HCT116 (cell line): ENCODE measurements around the gene CHST3.

Experiments
- EGR1 ChIP-seq: IDR thresholded peaks from 2 replicates; pipeline ENCODE4 v1.6.1; 2012; ENCODE audit warnings: low read depth
- EZH2 ChIP-seq: fragments of 200-600 bp; sonication (generic); IDR thresholded peaks from 2 replicates; pipeline ENCODE4 v1.6.1; 2017; ENCODE audit warnings: antibody characterized with exemption, mixed run types
- POLR2AphosphoS5 ChIP-seq: IDR thresholded peaks from 2 replicates; pipeline ENCODE4 v1.6.1; 2011; ENCODE audit warnings: mild to moderate bottlenecking, low read depth, low read length, moderate library complexity
- REST ChIP-seq: IDR thresholded peaks from 2 replicates; pipeline ENCODE4 v1.6.1; 2012; ENCODE audit warnings: low read depth
- SIN3A ChIP-seq: IDR thresholded peaks from 2 replicates; pipeline ENCODE4 v1.6.1; 2012; ENCODE audit warnings: low read depth
- YY1 ChIP-seq: IDR thresholded peaks from 2 replicates; pipeline ENCODE4 v1.6.1; 2011; ENCODE audit warnings: low read length, low read depth, moderate library complexity, mild to moderate bottlenecking; ENCODE audit not compliant: insufficient replicate concordance; ENCODE audit errors: extremely low read depth
- TF ChIP-seq, protein P1 (sequence below), 3 experiments: fragments of 200-600 bp in 1 of 3; sonication (generic) in 1 of 3; IDR thresholded peaks in 2 of 3; conservative IDR thresholded peaks in 1 of 3; 2 replicates each; pipeline ENCODE4 v1.5.1; 2012 to 2017; ENCODE audit warnings: low read depth in 2 of 3, low read length in 2 of 3, antibody characterized with exemption in 1 of 3, borderline replicate concordance in 1 of 3, control low read depth in 1 of 3, mild to moderate bottlenecking in 1 of 3, mixed read lengths in 1 of 3, mixed run types in 1 of 3, moderate library complexity in 1 of 3; ENCODE audit not compliant: insufficient read depth in 1 of 3
- TF ChIP-seq, protein P2 (sequence below): IDR thresholded peaks from 2 replicates; pipeline ENCODE4 v1.6.1; 2012

GRCh38 chr10:72013202-72013945, 49.2 kb downstream of the CHST3 start:
- TF ChIP-seq REST (no peak), POLR2AphosphoS5 (no peak), YY1 (no peak), EGR1 (no peak), EZH2 (no peak), SIN3A (no peak)
- TF ChIP-seq, protein P1, sequence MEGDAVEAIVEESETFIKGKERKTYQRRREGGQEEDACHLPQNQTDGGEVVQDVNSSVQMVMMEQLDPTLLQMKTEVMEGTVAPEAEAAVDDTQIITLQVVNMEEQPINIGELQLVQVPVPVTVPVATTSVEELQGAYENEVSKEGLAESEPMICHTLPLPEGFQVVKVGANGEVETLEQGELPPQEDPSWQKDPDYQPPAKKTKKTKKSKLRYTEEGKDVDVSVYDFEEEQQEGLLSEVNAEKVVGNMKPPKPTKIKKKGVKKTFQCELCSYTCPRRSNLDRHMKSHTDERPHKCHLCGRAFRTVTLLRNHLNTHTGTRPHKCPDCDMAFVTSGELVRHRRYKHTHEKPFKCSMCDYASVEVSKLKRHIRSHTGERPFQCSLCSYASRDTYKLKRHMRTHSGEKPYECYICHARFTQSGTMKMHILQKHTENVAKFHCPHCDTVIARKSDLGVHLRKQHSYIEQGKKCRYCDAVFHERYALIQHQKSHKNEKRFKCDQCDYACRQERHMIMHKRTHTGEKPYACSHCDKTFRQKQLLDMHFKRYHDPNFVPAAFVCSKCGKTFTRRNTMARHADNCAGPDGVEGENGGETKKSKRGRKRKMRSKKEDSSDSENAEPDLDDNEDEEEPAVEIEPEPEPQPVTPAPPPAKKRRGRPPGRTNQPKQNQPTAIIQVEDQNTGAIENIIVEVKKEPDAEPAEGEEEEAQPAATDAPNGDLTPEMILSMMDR (IDR thresholded peaks at IDR 0.05 in 2 of 3, conservative IDR thresholded peaks at IDR 0.05 in 1 of 3; ENCODE audit: borderline replicate concordance in 1 of 3, insufficient read depth in 1 of 3, low read depth in 2 of 3, low read length in 2 of 3), result no peak
- TF ChIP-seq, protein P2, sequence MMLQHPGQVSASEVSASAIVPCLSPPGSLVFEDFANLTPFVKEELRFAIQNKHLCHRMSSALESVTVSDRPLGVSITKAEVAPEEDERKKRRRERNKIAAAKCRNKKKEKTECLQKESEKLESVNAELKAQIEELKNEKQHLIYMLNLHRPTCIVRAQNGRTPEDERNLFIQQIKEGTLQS, result no peak
